CD4-positive, alpha-beta T cell (primary cell): ENCODE results near the gene DIP2C. TPM values are rescaled to one million over a fixed set of nuclear protein-coding genes. Genes with fewer than 3 reads are reported as not detected.

Source experiments
- ATAC-seq: fragments of 200-7000 bp; cut with Tn5 transposase; one replicate; pipeline ENCODE4 v1.10.0; 2022; ENCODE audit warnings: mild to moderate bottlenecking; ENCODE audit not compliant: poor library complexity
- CTCF ChIA-PET: fragments of 350-600 bp; sonication (Branson Sonifier 250); formaldehyde crosslinking; loops from one replicate; lab custom pipeline; 2021; ENCODE audit warnings: antibody characterized with exemption, inconsistent platforms; lab: Charles Lee
- POLR2A ChIA-PET: fragments of 350-600 bp; sonication (Branson Sonifier 250); formaldehyde crosslinking; loops from one replicate; lab custom pipeline; 2021; ENCODE audit warnings: antibody characterized with exemption, inconsistent platforms; lab: Charles Lee
- DNase-seq, 14 experiments: peaks; one replicate each; pipeline ENCODE4 v3.0.0-alpha.2; 2013 to 2020; ENCODE audit warnings: mixed read lengths in 2 of 14
- H3K27ac ChIP-seq, 2 donors: one replicate each; pipeline versions ENCODE4 v1.5.1 to v1.7.0; 2013; ENCODE audit warnings: low read length in 2 of 2, low read depth in 1 of 2, mild to moderate bottlenecking in 1 of 2
- H3K27me3 ChIP-seq, 2 experiments: 1 replicate in 1 of 2; 2 replicates in 1 of 2; pipeline versions ENCODE4 v1.6.1 to v1.7.0; 2013; ENCODE audit warnings: low read length in 2 of 2, control low read depth in 1 of 2, mild to moderate bottlenecking in 1 of 2, moderate library complexity in 1 of 2; ENCODE audit not compliant: insufficient read depth in 2 of 2, control insufficient read depth in 1 of 2
- H3K36me3 ChIP-seq: one replicate; pipeline ENCODE4 v1.6.1; 2013; ENCODE audit warnings: low read length, control low read depth; ENCODE audit not compliant: insufficient read depth
- H3K4me1 ChIP-seq: one replicate; pipeline ENCODE4 v1.6.1; 2013; ENCODE audit warnings: low read length, control low read depth; ENCODE audit not compliant: insufficient read depth
- H3K4me3 ChIP-seq: one replicate; pipeline ENCODE4 v1.5.1; 2013; ENCODE audit warnings: mild to moderate bottlenecking, low read length, moderate library complexity
- H3K9me3 ChIP-seq, 2 experiments: 1 replicate in 1 of 2; 2 replicates in 1 of 2; pipeline versions ENCODE4 v1.6.1 to v1.7.0; 2013; ENCODE audit warnings: low read length in 2 of 2, mild to moderate bottlenecking in 2 of 2, control low read depth in 1 of 2, moderate library complexity in 1 of 2; ENCODE audit not compliant: control insufficient read depth in 1 of 2, insufficient read depth in 1 of 2
- H3K27ac Mint-ChIP-seq: one replicate; pipeline ENCODE4 v1.8.0; 2020; ENCODE audit warnings: mixed read lengths
- H3K27me3 Mint-ChIP-seq: one replicate; pipeline ENCODE4 v1.8.0; 2021; ENCODE audit warnings: mixed read lengths
- H3K36me3 Mint-ChIP-seq: one replicate; pipeline ENCODE4 v1.8.0; 2021; ENCODE audit warnings: low read depth, mixed read lengths
- H3K4me1 Mint-ChIP-seq: one replicate; pipeline ENCODE4 v1.8.0; 2021; ENCODE audit warnings: low read depth, mixed read lengths
- H3K4me3 Mint-ChIP-seq: one replicate; pipeline ENCODE4 v1.8.0; 2020; ENCODE audit warnings: mild to moderate bottlenecking, mixed read lengths
- H3K9me3 Mint-ChIP-seq: one replicate; pipeline ENCODE4 v1.8.0; 2020; ENCODE audit warnings: mixed read lengths
- intact Hi-C, 2 experiments: fragments of 100-400 bp; cut with DNase I in 1 of 2; cut with micrococcal nuclease in 1 of 2; formaldehyde crosslinking; loops; one replicate each; pipeline versions ENCODE4 v1.15.1 to v1.9.0; 2023 to 2025; cut with DNase I, micrococcal nuclease
- total RNA-seq, 174 experiments: library from RNA in 2 of 174; stranded (reverse) in 2 of 174; gene quantifications; one replicate each; pipeline ENCODE4 v1.2.3 and lab custom pipeline; 2021 to 2026
- TF ChIP-seq, protein P1 (sequence below): fragments of 200-600 bp; IDR thresholded peaks from one replicate; pipeline ENCODE4 v1.8.0; 2022; ENCODE audit warnings: antibody characterized with exemption, mild to moderate bottlenecking

DIP2C gene
- total RNA-seq, 2 experiments from 2014 or later = 4.1 TPM

DNA sequence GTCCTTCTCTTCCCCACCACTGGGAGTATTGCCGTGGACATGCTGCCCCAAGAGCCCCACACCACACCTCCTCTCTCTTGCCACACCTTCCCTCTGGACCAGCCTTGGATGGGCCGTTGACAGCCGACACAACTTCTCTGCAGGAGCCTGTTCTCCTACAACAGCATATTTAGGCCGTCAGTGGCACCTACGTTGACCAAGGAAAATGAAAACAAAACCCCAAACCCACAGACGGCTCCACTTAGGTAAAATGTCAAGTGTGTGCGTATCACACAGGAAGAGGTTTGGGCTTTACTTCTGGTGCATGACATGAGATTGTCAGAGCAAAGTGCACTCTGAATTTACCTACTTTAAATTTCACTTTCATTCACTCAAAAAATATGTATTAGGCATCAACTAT, 307.7 kb downstream of the DIP2C start:
- H3K9me3 Mint-ChIP-seq = no peaks in the 10 kb centered on the region

DNA sequence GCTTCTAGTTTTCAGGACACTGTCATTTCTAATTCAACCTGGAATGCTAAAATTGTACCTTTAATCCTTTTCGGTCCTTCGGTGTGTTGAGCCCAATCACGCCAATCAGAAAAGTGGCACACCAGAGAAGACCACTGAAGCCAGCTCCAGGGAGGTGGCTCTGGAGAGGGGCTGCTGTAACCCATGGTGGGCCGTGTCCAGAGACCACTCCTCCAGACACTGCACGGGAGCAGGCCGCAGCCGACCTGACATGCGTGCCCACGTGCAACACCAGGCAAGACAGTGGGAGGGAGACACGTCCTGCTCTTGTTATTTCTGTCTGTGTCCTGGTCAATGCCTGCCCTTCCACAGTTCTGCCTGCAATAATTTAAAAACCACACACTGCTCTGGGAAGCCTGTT, 308.1 kb downstream of the DIP2C start:
- no peaks in the 10 kb centered on the region for H3K27me3 Mint-ChIP-seq
- intact Hi-C loops = no loop called here
- Histone ChIP-seq H3K36me3 (no peaks in the 10 kb centered on the region), H3K4me3 (no peak overlapping the region), H3K27me3 (no peaks in the 10 kb centered on the region), H3K9me3 (peaks cover 0 to 8% of the 10 kb centered on the region in 2 experiments), H3K27ac (no peak overlapping the region), H3K4me1 (peaks cover 17% of the 10 kb centered on the region)
- ATAC-seq = no peak
- ChIA-PET CTCF (no interaction called here), POLR2A (no interaction called here)
- peak in 1 of 14 experiments; percentile 16 for DNase-seq
- TF ChIP-seq, protein P1, sequence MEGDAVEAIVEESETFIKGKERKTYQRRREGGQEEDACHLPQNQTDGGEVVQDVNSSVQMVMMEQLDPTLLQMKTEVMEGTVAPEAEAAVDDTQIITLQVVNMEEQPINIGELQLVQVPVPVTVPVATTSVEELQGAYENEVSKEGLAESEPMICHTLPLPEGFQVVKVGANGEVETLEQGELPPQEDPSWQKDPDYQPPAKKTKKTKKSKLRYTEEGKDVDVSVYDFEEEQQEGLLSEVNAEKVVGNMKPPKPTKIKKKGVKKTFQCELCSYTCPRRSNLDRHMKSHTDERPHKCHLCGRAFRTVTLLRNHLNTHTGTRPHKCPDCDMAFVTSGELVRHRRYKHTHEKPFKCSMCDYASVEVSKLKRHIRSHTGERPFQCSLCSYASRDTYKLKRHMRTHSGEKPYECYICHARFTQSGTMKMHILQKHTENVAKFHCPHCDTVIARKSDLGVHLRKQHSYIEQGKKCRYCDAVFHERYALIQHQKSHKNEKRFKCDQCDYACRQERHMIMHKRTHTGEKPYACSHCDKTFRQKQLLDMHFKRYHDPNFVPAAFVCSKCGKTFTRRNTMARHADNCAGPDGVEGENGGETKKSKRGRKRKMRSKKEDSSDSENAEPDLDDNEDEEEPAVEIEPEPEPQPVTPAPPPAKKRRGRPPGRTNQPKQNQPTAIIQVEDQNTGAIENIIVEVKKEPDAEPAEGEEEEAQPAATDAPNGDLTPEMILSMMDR = no peak
- no peaks in the 10 kb centered on the region for H3K9me3 Mint-ChIP-seq
- no peak overlapping the region for H3K4me3 Mint-ChIP-seq
- H3K36me3 Mint-ChIP-seq = peaks cover 74% of the 10 kb centered on the region
- H3K4me1 Mint-ChIP-seq = peaks cover 20% of the 10 kb centered on the region
- H3K27ac Mint-ChIP-seq = no peak overlapping the region

More for the DNA sequence above, 307.7 kb downstream of the DIP2C start:
- H3K4me3 Mint-ChIP-seq = no peak overlapping the region
- CTCF ChIA-PET = no interaction called here
- POLR2A ChIA-PET = no interaction called here
- no peak overlapping the region for H3K27ac ChIP-seq
- no peaks in the 10 kb centered on the region for H3K27me3 ChIP-seq
- TF ChIP-seq, protein P1 = no peak
- peak; percentile 21 for ATAC-seq
- peaks cover 78% of the 10 kb centered on the region for H3K36me3 Mint-ChIP-seq
- H3K4me1 Mint-ChIP-seq = peaks cover 20% of the 10 kb centered on the region
- peaks cover 17% of the 10 kb centered on the region for H3K4me1 ChIP-seq
- no peak overlapping the region for H3K27ac Mint-ChIP-seq
- intact Hi-C loops = no loop called here
- peaks cover 0 to 8% of the 10 kb centered on the region in 2 experiments for H3K9me3 ChIP-seq
- no peak overlapping the region for H3K4me3 ChIP-seq
- H3K27me3 Mint-ChIP-seq = no peaks in the 10 kb centered on the region
- no peaks in the 10 kb centered on the region for H3K36me3 ChIP-seq
- peak in 2 of 14 experiments; percentile 11 to 67 for DNase-seq

DNA sequence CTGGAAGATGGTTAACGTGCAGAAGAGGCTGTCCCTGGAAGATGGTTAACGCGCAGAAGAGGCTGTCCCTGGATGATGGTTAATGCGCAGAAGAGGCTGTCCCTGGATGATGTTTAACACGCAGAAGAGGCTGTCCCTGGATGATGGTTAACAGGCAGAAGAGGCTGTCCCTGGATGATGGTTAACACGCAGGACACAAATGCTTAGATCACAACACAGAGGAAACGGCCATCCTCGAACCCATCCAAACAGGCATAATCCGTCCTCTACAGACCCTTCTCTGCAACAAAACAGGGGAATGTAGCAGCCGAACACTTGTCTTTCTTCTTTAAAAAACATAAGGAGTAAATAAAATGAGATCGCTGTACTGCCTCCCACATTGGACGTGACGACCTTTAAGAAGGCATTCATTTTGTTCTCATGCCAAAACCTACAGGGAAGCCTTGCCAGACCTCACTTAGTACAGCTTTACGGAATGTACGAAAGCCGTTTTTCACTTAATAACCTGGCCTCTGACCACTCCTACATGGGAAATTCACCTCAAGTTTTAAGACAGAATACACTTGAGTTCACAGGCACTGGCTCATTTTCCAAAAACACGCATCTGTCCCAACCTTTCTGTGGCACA, 309.0 kb downstream of the DIP2C start:
- Mint-ChIP-seq H3K27ac (no peak overlapping the region), H3K27me3 (no peaks in the 10 kb centered on the region), H3K9me3 (no peaks in the 10 kb centered on the region), H3K4me1 (peaks cover 25% of the 10 kb centered on the region), H3K4me3 (no peak overlapping the region), H3K36me3 (peaks cover 72% of the 10 kb centered on the region)
- no peaks in the 10 kb centered on the region for H3K27me3 ChIP-seq
- no peaks in the 10 kb centered on the region for H3K36me3 ChIP-seq
- peaks cover 17% of the 10 kb centered on the region for H3K4me1 ChIP-seq
- TF ChIP-seq, protein P1 = no peak
- H3K9me3 ChIP-seq = peaks cover 0 to 8% of the 10 kb centered on the region in 2 experiments
- intact Hi-C loops = no loop called here
- no peak for ATAC-seq
- CTCF ChIA-PET = no interaction called here
- peak in 1 of 14 experiments; percentile 2 for DNase-seq
- H3K4me3 ChIP-seq = no peak overlapping the region
- POLR2A ChIA-PET = no interaction called here
- no peak overlapping the region for H3K27ac ChIP-seq
